GM12891 (cell line): Measurements from ENCODE around the gene FAM184B.

Experiments
- DNase-seq: peaks from one replicate; pipeline ENCODE4 v3.0.0; 2011; ENCODE audit warnings: low spot score; ENCODE audit not compliant: insufficient read length
- FAIRE-seq: peaks from 2 replicates; lab custom pipeline; 2011; peaks lifted over from hg19 to GRCh38; lab: Jason Lieb, UNC
- PAX5 ChIP-seq: IDR thresholded peaks from 2 replicates; pipeline ENCODE4 v1.6.1; 2011; ENCODE audit warnings: low read length, moderate library complexity, mild to moderate bottlenecking; ENCODE audit not compliant: insufficient read depth, severe bottlenecking
- POLR2A ChIP-seq: IDR thresholded peaks from 2 replicates; pipeline ENCODE4 v1.6.1; 2011; ENCODE audit warnings: low read depth, low read length, control low read depth
- POLR2AphosphoS5 ChIP-seq: IDR thresholded peaks from 2 replicates; pipeline ENCODE4 v1.6.1; 2011; ENCODE audit warnings: low read depth, low read length, control low read depth
- POU2F2 ChIP-seq: IDR thresholded peaks from 2 replicates; pipeline ENCODE4 v1.6.1; 2011; ENCODE audit warnings: low read depth, mild to moderate bottlenecking, control low read depth, low read length, moderate library complexity
- SPI1 ChIP-seq: IDR thresholded peaks from 2 replicates; pipeline ENCODE4 v1.6.1; 2011; ENCODE audit warnings: low read depth, low read length, control low read depth
- TAF1 ChIP-seq: IDR thresholded peaks from 2 replicates; pipeline ENCODE4 v1.6.1; 2011; ENCODE audit warnings: low read depth, low read length, control low read depth

The FAM184B gene

GRCh38 chr4:17707671-17708070, 73.8 kb downstream of the FAM184B start:
- FAIRE-seq (no peak), DNase-seq (no peak)
- TF ChIP-seq POLR2A (no peak), POU2F2 (no peak), PAX5 (no peak), POLR2AphosphoS5 (no peak), TAF1 (no peak), SPI1 (no peak)

GRCh38 chr4:17705107-17705506, 76.3 kb downstream of the FAM184B start:
- DNase-seq (no peak), FAIRE-seq (no peak)
- TF ChIP-seq POLR2AphosphoS5: no peak
- no peak for TF ChIP-seq POLR2A
- TF ChIP-seq TAF1: no peak
- no peak for TF ChIP-seq SPI1
- TF ChIP-seq PAX5: no peak
- no peak for TF ChIP-seq POU2F2

GRCh38 chr4:17704020-17704650, 77.3 kb downstream of the FAM184B start:
- TF ChIP-seq SPI1 (no peak), PAX5 (no peak), POU2F2 (no peak), POLR2AphosphoS5 (no peak), TAF1 (no peak), POLR2A (no peak)
- no peak for FAIRE-seq

GRCh38 chr4:17702641-17703040, 78.8 kb downstream of the FAM184B start:
- FAIRE-seq: no peak
- TF ChIP-seq POLR2AphosphoS5 (no peak), TAF1 (no peak), PAX5 (no peak), POLR2A (no peak), POU2F2 (no peak), SPI1 (no peak)
- no peak for DNase-seq

More at GRCh38 chr4:17704020-17704650, 77.3 kb downstream of the FAM184B start:
- no peak for DNase-seq

GRCh38 chr4:17701882-17702281, 79.5 kb downstream of the FAM184B start:
- TF ChIP-seq PAX5 (no peak), POU2F2 (no peak), POLR2AphosphoS5 (no peak), POLR2A (no peak)
- DNase-seq: no peak
- FAIRE-seq: no peak

GRCh38 chr4:17701138-17701839, 80.1 kb downstream of the FAM184B start:
- TF ChIP-seq SPI1: no peak
- no peak for DNase-seq
- FAIRE-seq: no peak

GRCh38 chr4:17699380-17699779, 82.0 kb downstream of the FAM184B start:
- no peak for DNase-seq
- TF ChIP-seq PAX5: no peak
- FAIRE-seq: no peak

- no peak for DNase-seq
- TF ChIP-seq TAF1 (no peak), POU2F2 (no peak), POLR2AphosphoS5 (no peak), SPI1 (no peak), POLR2A (no peak), PAX5 (no peak)
- FAIRE-seq: no peak
Measured at GRCh38 chr4:17698116-17698515, 83.3 kb downstream of the FAM184B start.

GRCh38 chr4:17695341-17695740, 86.1 kb downstream of the FAM184B start:
- FAIRE-seq (no peak), DNase-seq (no peak)
- TF ChIP-seq PAX5 (no peak), TAF1 (no peak), POLR2A (no peak), POLR2AphosphoS5 (no peak), SPI1 (no peak), POU2F2 (no peak)

- FAIRE-seq: no peak
- TF ChIP-seq SPI1 (no peak), TAF1 (no peak), POLR2AphosphoS5 (no peak)
- DNase-seq: no peak
Measured at GRCh38 chr4:17694552-17694951, 86.9 kb downstream of the FAM184B start.

- no peak for DNase-seq
- TF ChIP-seq POLR2AphosphoS5 (no peak), SPI1 (no peak), PAX5 (no peak), POLR2A (no peak), TAF1 (no peak), POU2F2 (no peak)
- no peak for FAIRE-seq
Measured at GRCh38 chr4:17690898-17691297, 90.5 kb downstream of the FAM184B start.
